PC-3 (cell line): ENCODE measurements around the gene SNX20.

Source experiments
- CTCF ChIP-seq: fragments of 300-600 bp; sonication (generic); conservative IDR thresholded peaks from 2 replicates; pipeline ENCODE4 v1.5.1; 2017; ENCODE audit warnings: antibody characterized with exemption, low read depth, mild to moderate bottlenecking, low read length
- EZH2 ChIP-seq: fragments of 300-600 bp; sonication (generic); IDR thresholded peaks from one replicate; pipeline ENCODE4 v1.6.1; 2017; ENCODE audit warnings: antibody characterized with exemption, mild to moderate bottlenecking, low read length; ENCODE audit not compliant: unreplicated experiment
- EZH2phosphoT487 ChIP-seq: fragments of 300-600 bp; sonication (generic); IDR thresholded peaks from 2 replicates; pipeline ENCODE4 v1.6.1; 2018; ENCODE audit warnings: mild to moderate bottlenecking, antibody characterized with exemption, low read length, borderline replicate concordance

DNA sequence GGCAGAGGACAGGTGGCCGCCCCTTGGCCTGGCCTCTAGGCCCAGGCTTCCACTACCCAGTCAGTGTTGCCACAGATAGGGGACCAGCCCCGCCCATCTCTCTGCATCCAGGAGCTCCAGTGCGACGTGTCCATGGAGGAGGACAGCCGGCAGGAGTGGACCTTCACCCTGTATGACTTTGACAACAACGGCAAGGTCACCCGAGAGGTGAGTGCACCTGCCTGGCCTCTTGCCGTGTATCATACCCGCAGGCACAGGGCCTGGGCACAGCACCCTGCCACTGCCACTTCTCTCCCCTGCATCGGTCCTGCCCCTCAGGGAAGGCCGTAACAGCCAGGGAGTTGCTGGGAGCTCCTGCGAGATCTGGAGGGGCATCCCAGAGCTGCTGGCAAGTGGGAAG is 55.7 kb downstream of the SNX20 start:
- TF ChIP-seq CTCF (no peak), EZH2 (no peak), EZH2phosphoT487 (no peak)
